ENCODE measurements around the gene ALG9. TPM values are rescaled to one million over a fixed set of nuclear protein-coding genes. Genes with fewer than 3 reads are reported as not detected.
"Not testable (repeated sequence)": the region's sequence is repeated elsewhere in the genome, so short reads cannot be mapped to it uniquely, and the experiment has no call there.

Gene ALG9
- total RNA-seq, 1 donor from 2014 or later = 27.6 TPM

- intact Hi-C loops (cut with DNase I); DNase-seq (ENCODE audit: low spot score); ATAC-seq: not testable (repeated sequence)
Observed at GRCh38 chr11:111885053-111885452, 13.7 kb upstream of the ALG9 start.

GRCh38 chr11:111882202-111882601 is 10.8 kb upstream of the ALG9 start:
- ATAC-seq = no peak
- no peak for DNase-seq (ENCODE audit: low spot score)
- intact Hi-C loops (cut with DNase I) = no loop called here

GRCh38 chr11:111879637-111879960 is 8.2 kb upstream of the ALG9 start:
- peak; percentile 9 for ATAC-seq
- intact Hi-C loops (cut with DNase I) = loop anchor here (5.0 kb wide), 1 partner anchor 103 kb away; no protein-coding TSS in a partner anchor
- DNase-seq (ENCODE audit: low spot score) = no peak

- DNase-seq (ENCODE audit: low spot score) (peak; percentile 97), ATAC-seq (peak; percentile 98)
- intact Hi-C loops (cut with DNase I) = loop anchor here (5.0 kb wide), 1 partner anchor 103 kb away; no protein-coding TSS in a partner anchor
Observed at GRCh38 chr11:111878849-111879636, 7.7 kb upstream of the ALG9 start, which contains the start of the genes CFAP68 and FDXACB1. TSS of gene CFAP68 (plus strand) at chr11:111879541. CDS start at chr11:111879561, 20 bp downstream. TSS of gene FDXACB1 (minus strand) at chr11:111879165. CDS start at chr11:111879132, 33 bp downstream.

- no peak for ATAC-seq
- intact Hi-C loops (cut with DNase I) = loop anchor here (5.0 kb wide), 1 partner anchor 104 kb away; no protein-coding TSS in a partner anchor
- DNase-seq (ENCODE audit: low spot score) = no peak
Observed at GRCh38 chr11:111878385-111878848, 7.0 kb upstream of the ALG9 start.

- no peak for DNase-seq (ENCODE audit: low spot score)
- intact Hi-C loops (cut with DNase I) = no loop called here
- ATAC-seq = no peak
Observed at GRCh38 chr11:111871693-111872161, 346 bp upstream of the ALG9 start.

GRCh38 chr11:111870522-111870885 is 877 bp downstream of the ALG9 start:
- no peak for ATAC-seq
- DNase-seq (ENCODE audit: low spot score) = no peak
- intact Hi-C loops (cut with DNase I) = no loop called here

- no peak for ATAC-seq
- intact Hi-C loops (cut with DNase I) = no loop called here
- no peak for DNase-seq (ENCODE audit: low spot score)
Observed at GRCh38 chr11:111870113-111870512, 1.3 kb downstream of the ALG9 start.

GRCh38 chr11:111860257-111860656 is 11.1 kb downstream of the ALG9 start:
- intact Hi-C loops (cut with DNase I) = no loop called here
- ATAC-seq = no peak
- no peak for DNase-seq (ENCODE audit: low spot score)

- intact Hi-C loops (cut with DNase I) = no loop called here
- DNase-seq (ENCODE audit: low spot score) = no peak
Observed at GRCh38 chr11:111855506-111855905, 15.9 kb downstream of the ALG9 start.

GRCh38 chr11:111852103-111852502 is 19.3 kb downstream of the ALG9 start:
- DNase-seq (ENCODE audit: low spot score) (no peak), ATAC-seq (no peak)
- intact Hi-C loops (cut with DNase I) = no loop called here

More at GRCh38 chr11:111855506-111855905, 15.9 kb downstream of the ALG9 start:
- no peak for ATAC-seq

- intact Hi-C loops (cut with DNase I) = no loop called here
- ATAC-seq = peak; percentile 55
- no peak for DNase-seq (ENCODE audit: low spot score)
Observed at GRCh38 chr11:111851636-111852035, 19.7 kb downstream of the ALG9 start.

- intact Hi-C loops (cut with DNase I) = no loop called here
- DNase-seq (ENCODE audit: low spot score) = no peak
- no peak for ATAC-seq
Observed at GRCh38 chr11:111851067-111851466, 20.3 kb downstream of the ALG9 start.

- DNase-seq (ENCODE audit: low spot score) = no peak
- ATAC-seq = no peak
- intact Hi-C loops (cut with DNase I) = loop anchor here (10.0 kb wide), 2 partner anchors 65 to 285 kb away; no protein-coding TSS in a partner anchor
Observed at GRCh38 chr11:111849631-111850030, 21.8 kb downstream of the ALG9 start.

- no peak for DNase-seq (ENCODE audit: low spot score)
- intact Hi-C loops (cut with DNase I) = loop anchor here (10.0 kb wide), 2 partner anchors 62 to 282 kb away; no protein-coding TSS in a partner anchor
- ATAC-seq = no peak
Observed at GRCh38 chr11:111846636-111847035, 24.7 kb downstream of the ALG9 start.

- intact Hi-C loops (cut with DNase I) = loop anchor here (10.0 kb wide), 2 partner anchors 61 to 281 kb away; no protein-coding TSS in a partner anchor
- DNase-seq (ENCODE audit: low spot score) = no peak
- ATAC-seq = no peak
Observed at GRCh38 chr11:111846063-111846462, 25.3 kb downstream of the ALG9 start.

- intact Hi-C loops (cut with DNase I) = loop anchor here (10.0 kb wide), 2 partner anchors 61 to 281 kb away; no protein-coding TSS in a partner anchor
- DNase-seq (ENCODE audit: low spot score) = no peak
- ATAC-seq = no peak
Observed at GRCh38 chr11:111845276-111846028, 25.9 kb downstream of the ALG9 start.

GRCh38 chr11:111843661-111844060 is 27.7 kb downstream of the ALG9 start:
- DNase-seq (ENCODE audit: low spot score) = no peak

GRCh38 chr11:111841370-111842053 is 29.9 kb downstream of the ALG9 start:
- ATAC-seq (peak; percentile 94), DNase-seq (ENCODE audit: low spot score) (peak; percentile 95)
- intact Hi-C loops (cut with DNase I) = loop anchor here (10.0 kb wide), 2 partner anchors 57 to 277 kb away; no protein-coding TSS in a partner anchor

More at GRCh38 chr11:111843661-111844060, 27.7 kb downstream of the ALG9 start:
- intact Hi-C loops (cut with DNase I) = loop anchor here (10.0 kb wide), 2 partner anchors 59 to 279 kb away; no protein-coding TSS in a partner anchor
- ATAC-seq = no peak

Data from sciatic nerve (tissue), 2 donors.